ENCODE measurements around the gene RABL6.

- TF ChIP-seq CTCF (IDR thresholded peaks at IDR 0.05) (no peak), POLR2A (IDR thresholded peaks at IDR 0.05) (no peak), POLR2AphosphoS5 (IDR thresholded peaks at IDR 0.05) (no peak)
Measured at GRCh38 chr9:136759001-136759400, 48.7 kb upstream of the RABL6 start.
